Right atrium auricular region (tissue), 2 donors: Measurements from ENCODE around the gene STK35. TPM values are rescaled to one million over a fixed set of nuclear protein-coding genes. Genes with fewer than 3 reads are reported as not detected.

Experiments used
- DNase-seq: peaks from one replicate; pipeline ENCODE4 v3.0.0-alpha.2; 2019; ENCODE audit warnings: low spot score
- H3K27ac ChIP-seq, 2 donors: fragments of 200-600 bp; sonication (generic); 1 replicate in 1 of 2; 2 replicates in 1 of 2; pipeline ENCODE4 v1.5.1; 2016 to 2019
- H3K27me3 ChIP-seq, 2 donors: fragments of 200-600 bp; sonication (generic); one replicate each; pipeline versions ENCODE4 v1.5.1 to v1.6.0; 2017 to 2019
- H3K36me3 ChIP-seq: fragments of 200-600 bp; sonication (generic); one replicate; pipeline ENCODE4 v1.5.1; 2016
- H3K4me1 ChIP-seq, 2 donors: fragments of 200-600 bp; sonication (generic); one replicate each; pipeline versions ENCODE4 v1.5.1 to v1.6.0; 2017 to 2019
- H3K4me3 ChIP-seq, 2 donors: fragments of 200-600 bp; sonication (generic); 1 replicate in 1 of 2; 2 replicates in 1 of 2; pipeline ENCODE4 v1.5.1; 2017 to 2019; ENCODE audit warnings: mild to moderate bottlenecking in 1 of 2, moderate library complexity in 1 of 2
- H3K9me3 ChIP-seq, 2 donors: fragments of 200-600 bp; sonication (generic); one replicate each; pipeline ENCODE4 v1.5.1; 2019
- CTCF ChIP-seq, 2 donors: fragments of 200-600 bp; sonication (generic); IDR thresholded peaks; one replicate each; pipeline ENCODE4 v1.5.1; 2019; ENCODE audit warnings: antibody characterized with exemption in 2 of 2
- total RNA-seq, 2 donors: library from RNA; depleted of rRNA; stranded (reverse); fragments of >200 nt; gene quantifications; one replicate each; pipeline ENCODE4 v1.1.0, GENCODE V29; 2016

The STK35 gene
- total RNA-seq, 2 donors from 2014 or later = 15.0 to 18.8 TPM

GRCh38 chr20:2108498-2108897 is 6.9 kb downstream of the STK35 start:
- Histone ChIP-seq H3K4me1 (peaks cover 0 to 94% of the 10 kb centered on the region in 2 donors), H3K27me3 (no peaks in the 10 kb centered on the region), H3K36me3 (no peaks in the 10 kb centered on the region), H3K27ac (peak overlapping the region; percentile 76 to 79), H3K9me3 (no peaks in the 10 kb centered on the region), H3K4me3 (no peak overlapping the region)
- DNase-seq = no peak
- TF ChIP-seq CTCF (IDR thresholded peaks at IDR 0.05) = no peak

DNA sequence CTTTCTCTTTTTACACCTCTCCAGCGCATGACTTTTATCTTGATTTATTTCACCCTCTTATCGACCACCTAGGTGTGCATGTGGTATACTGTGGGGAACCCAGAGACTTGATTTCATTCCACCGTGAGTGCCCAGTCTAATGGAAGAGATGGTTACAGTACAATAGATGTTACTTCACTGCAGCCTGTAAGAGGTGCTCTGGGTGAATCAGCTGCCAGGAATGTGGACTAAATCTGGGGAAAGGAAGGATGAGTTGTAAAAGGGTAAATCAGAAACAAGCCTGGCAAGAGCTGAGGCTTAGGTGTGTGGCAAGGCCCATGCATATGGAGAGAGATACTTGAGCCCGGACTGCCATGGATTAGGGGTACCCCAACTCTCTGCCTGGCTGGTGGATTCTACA is 7.4 kb downstream of the STK35 start:
- Histone ChIP-seq H3K27ac (peak overlapping the region; percentile 76 to 79), H3K4me1 (peaks cover 0 to 94% of the 10 kb centered on the region in 2 donors), H3K27me3 (no peaks in the 10 kb centered on the region), H3K4me3 (no peak overlapping the region), H3K36me3 (no peaks in the 10 kb centered on the region), H3K9me3 (no peaks in the 10 kb centered on the region)
- TF ChIP-seq CTCF (IDR thresholded peaks at IDR 0.05) = no peak
- peak; percentile 55 for DNase-seq

GRCh38 chr20:2109425-2110210 is 8.0 kb downstream of the STK35 start:
- H3K27me3 ChIP-seq = no peaks in the 10 kb centered on the region
- TF ChIP-seq CTCF (IDR thresholded peaks at IDR 0.05) = no peak
- H3K27ac ChIP-seq = peak overlapping the region; percentile 76 to 79
- no peaks in the 10 kb centered on the region for H3K36me3 ChIP-seq
- H3K9me3 ChIP-seq = no peaks in the 10 kb centered on the region
- H3K4me3 ChIP-seq = no peak overlapping the region
- peak; percentile 77 for DNase-seq
- H3K4me1 ChIP-seq = peaks cover 0 to 94% of the 10 kb centered on the region in 2 donors

DNA sequence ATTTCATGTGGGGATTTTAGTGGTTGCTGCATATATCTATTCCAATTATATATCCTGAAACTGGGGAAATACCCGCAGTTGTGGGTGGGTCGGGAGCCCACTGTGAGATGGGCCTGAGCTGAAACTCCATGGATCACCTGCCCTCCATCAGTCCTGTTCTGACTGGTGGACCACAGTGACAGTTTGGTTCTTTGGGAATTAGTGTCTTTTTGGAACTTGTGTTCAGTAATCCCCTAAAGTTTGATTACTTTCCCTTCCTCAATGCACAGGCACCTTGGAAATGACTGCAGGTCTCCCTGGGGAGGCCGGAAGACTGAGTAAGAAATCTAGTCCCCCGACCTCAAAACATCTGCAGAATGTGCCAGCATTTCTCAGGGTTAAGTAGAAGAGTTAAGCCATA is 11.3 kb downstream of the STK35 start:
- Histone ChIP-seq H3K27me3 (no peaks in the 10 kb centered on the region), H3K4me3 (no peak overlapping the region), H3K4me1 (peaks cover 0 to 79% of the 10 kb centered on the region in 2 donors), H3K9me3 (no peaks in the 10 kb centered on the region), H3K36me3 (peaks cover 18% of the 10 kb centered on the region), H3K27ac (no peak overlapping the region)
- DNase-seq = no peak
- no peak for TF ChIP-seq CTCF (IDR thresholded peaks at IDR 0.05)

GRCh38 chr20:2114127-2114959 is 12.7 kb downstream of the STK35 start:
- no peaks in the 10 kb centered on the region for H3K9me3 ChIP-seq
- no peak for TF ChIP-seq CTCF (IDR thresholded peaks at IDR 0.05)
- no peak overlapping the region for H3K4me3 ChIP-seq
- peaks cover 0 to 69% of the 10 kb centered on the region in 2 donors for H3K4me1 ChIP-seq
- DNase-seq = no peak
- peak overlapping the region; percentile 50 to 77 for H3K27ac ChIP-seq
- peaks cover 19% of the 10 kb centered on the region for H3K36me3 ChIP-seq
- no peaks in the 10 kb centered on the region for H3K27me3 ChIP-seq
